Activated CD4-positive, alpha-beta T cell treated with anti-CD3 and anti-CD28 coated beads for 1 hour (primary cell): Measurements from ENCODE around the gene DPP3.
"Not testable (repeated sequence)": the region's sequence is repeated elsewhere in the genome, so short reads cannot be mapped to it uniquely, and the experiment has no call there.

Source experiments
- DNase-seq: peaks from one replicate; pipeline ENCODE4 v3.0.0-alpha.2; 2020

The DPP3 gene

GRCh38 chr11:66480117-66480938 lies at the start of gene DPP3:
DPP3 (plus strand) TSS chr11:66480434; CDS start chr11:66482201, 1,767 bp downstream.
- peak; percentile 89 for DNase-seq

- DNase-seq: not testable (repeated sequence)
These were observed 48.9 kb upstream of the DPP3 start for GRCh38 chr11:66431287-66431686.

DNA sequence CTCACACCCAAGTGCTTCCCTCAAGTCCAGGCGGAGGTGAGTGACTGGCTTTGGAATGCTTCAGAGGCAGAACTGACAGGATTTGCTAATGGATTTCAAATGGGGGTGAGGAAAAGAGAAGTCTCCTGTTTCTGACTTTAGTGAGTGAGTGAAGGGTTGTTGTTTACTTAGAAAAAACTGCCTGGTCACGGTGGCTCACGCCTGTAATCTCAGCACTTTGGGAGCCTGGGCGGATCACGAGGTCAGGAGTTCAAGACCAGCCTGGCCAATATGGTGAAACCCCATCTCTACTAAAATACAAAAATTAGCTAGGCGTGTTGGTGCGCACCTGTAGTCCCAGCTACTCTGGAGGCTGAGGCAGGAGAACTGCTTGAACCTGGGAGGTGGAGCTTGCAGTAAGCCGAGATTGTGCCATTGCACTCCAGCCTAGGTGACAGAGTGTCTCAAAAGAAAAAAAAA lies 48.3 kb upstream of the DPP3 start:
- not testable (repeated sequence) for DNase-seq

GRCh38 chr11:66432597-66432996 lies 47.6 kb upstream of the DPP3 start:
- DNase-seq: no peak

- DNase-seq: no peak
These were observed 42.2 kb upstream of the DPP3 start for GRCh38 chr11:66437979-66438503.

- DNase-seq: peak; percentile 80
These were observed 41.4 kb upstream of the DPP3 start, which contains the start of gene MRPL11 for GRCh38 chr11:66438504-66439466. MRPL11 (minus strand) TSS chr11:66438848; CDS start chr11:66438754, 94 bp downstream.

GRCh38 chr11:66440101-66440939 lies 39.9 kb upstream of the DPP3 start:
- not testable (repeated sequence) for DNase-seq

GRCh38 chr11:66440940-66441282 lies 39.3 kb upstream of the DPP3 start:
- not testable (repeated sequence) for DNase-seq

DNA sequence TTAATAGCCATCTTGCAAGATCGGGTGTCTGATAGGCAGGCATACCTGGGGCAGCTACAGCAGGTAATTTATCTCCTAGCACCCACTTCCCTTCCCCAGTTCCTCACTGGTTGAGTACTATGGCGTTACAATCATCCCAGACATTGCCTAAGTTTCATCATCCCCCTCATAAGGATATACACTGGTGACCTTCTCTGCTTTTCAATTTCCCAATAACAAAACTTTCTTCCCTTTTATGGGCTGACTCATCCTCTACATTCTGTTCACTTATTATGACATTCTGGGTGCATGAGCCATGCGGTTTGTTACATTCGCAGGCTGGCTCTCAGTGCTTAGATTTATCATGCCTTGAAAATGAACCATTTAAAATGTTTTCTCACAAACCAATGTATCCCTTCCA lies 36.6 kb upstream of the DPP3 start:
- DNase-seq: no peak

DNA sequence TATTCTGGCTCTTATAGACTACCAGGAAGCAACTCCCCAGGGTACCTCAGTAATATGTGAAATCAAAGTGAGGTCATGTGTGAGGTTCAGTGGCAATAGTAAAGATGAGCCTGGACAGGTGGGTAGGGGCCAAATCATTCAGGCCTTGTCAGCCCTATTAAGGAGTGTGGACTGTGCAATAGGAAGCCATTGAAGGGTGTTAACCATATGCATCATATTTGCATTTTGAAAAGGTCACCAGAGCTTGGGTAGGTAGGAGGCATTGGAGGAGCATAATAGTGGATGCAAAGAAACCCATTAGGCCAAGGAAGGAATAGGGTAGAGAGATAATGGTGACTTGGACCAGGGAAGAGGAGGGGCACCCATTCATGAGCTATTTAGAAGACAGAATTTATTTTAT lies 33.2 kb upstream of the DPP3 start:
- no peak for DNase-seq

DNA sequence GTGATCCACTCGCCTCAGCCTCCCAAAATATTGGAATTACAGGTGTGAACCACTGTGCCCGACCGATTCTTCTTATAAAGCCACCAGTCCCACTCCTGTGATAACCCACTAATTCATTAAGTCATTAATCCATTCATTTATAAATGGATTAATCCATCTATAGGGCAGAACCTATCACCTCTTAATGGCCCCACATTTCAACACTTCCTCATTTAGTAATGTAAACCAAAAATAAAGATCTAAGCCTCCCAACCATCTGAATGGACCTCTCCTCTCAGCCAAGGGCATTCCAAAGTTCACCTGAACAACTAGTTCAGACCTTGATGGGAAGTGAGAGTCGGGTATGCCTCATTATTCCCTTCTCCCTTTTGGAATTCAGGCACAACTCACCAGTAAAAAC lies 31.7 kb upstream of the DPP3 start:
- DNase-seq: no peak

DNA sequence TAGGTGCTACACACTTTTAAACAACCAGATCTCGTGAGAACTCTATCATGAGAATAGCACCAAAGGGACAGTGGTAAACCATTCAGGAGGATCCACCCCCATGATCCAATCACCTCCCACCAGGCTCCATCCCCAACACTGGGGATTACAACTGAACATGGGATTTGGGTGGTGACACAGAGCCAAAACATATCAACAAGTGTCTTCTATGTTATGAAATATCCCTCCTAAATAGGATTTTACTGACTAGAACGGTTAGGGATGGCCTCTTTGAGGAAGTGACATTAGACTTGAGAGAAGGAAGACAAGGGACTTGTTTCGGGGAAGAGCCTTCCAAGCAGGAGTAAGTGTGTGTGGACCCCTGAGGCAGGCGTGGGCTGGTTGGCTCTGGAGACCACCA lies 29.7 kb upstream of the DPP3 start:
- DNase-seq: no peak

- no peak for DNase-seq
These were observed 28.6 kb upstream of the DPP3 start for GRCh38 chr11:66451663-66452062.

DNA sequence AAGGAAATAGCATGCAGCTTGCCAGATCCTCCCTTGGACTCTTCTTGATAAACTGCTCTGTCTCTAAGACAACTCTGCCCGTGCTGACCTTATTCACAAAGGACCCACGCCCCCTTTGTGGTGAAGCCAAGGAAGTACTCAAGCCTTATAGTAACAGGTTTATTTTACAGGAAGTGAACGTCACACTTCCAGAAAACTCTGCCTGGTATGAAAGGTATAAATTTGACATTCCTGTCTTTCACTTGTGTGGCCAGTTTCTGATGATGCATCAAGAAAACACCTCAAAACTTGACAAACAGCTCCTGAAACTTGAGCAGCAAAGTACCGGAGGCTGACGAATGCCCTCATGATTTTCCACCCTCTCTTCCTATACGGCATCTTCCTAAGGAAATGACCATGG lies 26.0 kb upstream of the DPP3 start:
- DNase-seq: no peak

GRCh38 chr11:66454828-66455227 lies 25.4 kb upstream of the DPP3 start:
- no peak for DNase-seq

GRCh38 chr11:66457826-66458225 lies 22.4 kb upstream of the DPP3 start:
- no peak for DNase-seq

GRCh38 chr11:66459138-66459778 lies 21.0 kb upstream of the DPP3 start:
- no peak for DNase-seq

- no peak for DNase-seq
These were observed 18.2 kb upstream of the DPP3 start for GRCh38 chr11:66462010-66462409.

- DNase-seq: no peak
These were observed 17.3 kb upstream of the DPP3 start for GRCh38 chr11:66462911-66463310.

- DNase-seq: not testable (repeated sequence)
These were observed 16.1 kb upstream of the DPP3 start for GRCh38 chr11:66464116-66464515.

GRCh38 chr11:66464916-66465315 lies 15.3 kb upstream of the DPP3 start:
- no peak for DNase-seq
